A172 (cell line): Measurements from ENCODE around the gene ANKRD16. TPM values are rescaled to one million over a fixed set of nuclear protein-coding genes. Genes with fewer than 3 reads are reported as not detected.
"Not testable (repeated sequence)": the region's sequence is repeated elsewhere in the genome, so short reads cannot be mapped to it uniquely, and the experiment has no call there.

Experiments used
- DNase-seq: peaks from one replicate; pipeline ENCODE4 v3.0.0-alpha.2; 2015; ENCODE audit warnings: low spot score
- total RNA-seq: library from RNA; depleted of rRNA; stranded (reverse); fragments of >200 nt; shearing (Covaris generic); gene quantifications from 2 replicates; pipeline ENCODE4 v1.2.3, GENCODE V29; 2014

Gene ANKRD16
- total RNA-seq, 1 experiment from 2014 or later = 14.6 TPM

DNA sequence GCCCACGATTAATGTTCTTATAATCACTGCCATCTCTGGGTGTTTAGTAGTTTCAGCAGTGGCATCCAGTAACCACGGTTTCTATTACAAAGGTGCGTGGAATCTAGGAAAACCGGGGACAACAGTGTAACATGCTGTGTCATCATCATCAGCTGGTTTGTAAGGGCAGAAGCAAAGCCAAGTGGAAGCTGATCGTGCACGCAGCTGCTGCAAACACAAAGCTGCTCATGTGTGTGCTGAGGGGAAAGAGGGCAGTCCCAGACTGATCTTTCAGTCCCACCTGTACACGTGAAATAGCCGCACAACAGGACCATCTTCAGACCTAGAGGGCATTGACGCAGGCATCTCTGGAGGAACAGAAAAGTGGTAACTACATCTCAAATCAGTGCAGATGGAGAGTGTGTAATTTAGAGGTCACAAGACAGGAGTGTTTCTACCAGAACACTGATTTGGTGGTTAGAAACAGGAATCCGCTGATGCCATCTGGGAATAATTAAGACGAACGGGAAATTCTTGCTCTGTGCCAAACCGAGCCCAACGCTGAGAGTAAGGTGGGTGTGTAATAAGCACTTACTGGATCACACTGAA is 13.4 kb downstream of the ANKRD16 start:
- DNase-seq = peak; percentile 79

DNA sequence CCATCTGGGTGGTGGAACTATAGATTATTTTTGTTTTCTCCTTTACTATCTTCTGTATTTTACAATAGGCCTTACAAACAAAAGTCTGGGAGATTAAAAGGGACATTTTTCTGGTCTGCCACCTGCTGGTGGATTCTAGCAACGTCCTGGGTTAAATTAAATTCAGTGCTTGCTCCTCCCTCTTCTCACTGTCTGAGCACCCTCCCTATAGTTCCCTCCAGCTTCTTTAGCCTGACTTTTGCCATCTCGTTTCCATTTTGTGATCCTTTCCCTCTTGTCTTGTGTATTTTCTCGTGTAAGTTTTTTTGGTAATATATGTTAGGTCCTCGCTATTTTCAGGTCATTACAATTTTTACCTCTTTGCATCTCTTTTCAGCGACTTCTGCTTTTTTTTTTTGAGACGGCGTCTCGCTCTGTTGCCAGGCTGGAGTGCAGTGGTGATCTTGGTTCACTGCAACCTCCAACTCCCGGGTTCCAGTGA is 16.1 kb downstream of the ANKRD16 start:
- DNase-seq = peak; percentile 87

DNA sequence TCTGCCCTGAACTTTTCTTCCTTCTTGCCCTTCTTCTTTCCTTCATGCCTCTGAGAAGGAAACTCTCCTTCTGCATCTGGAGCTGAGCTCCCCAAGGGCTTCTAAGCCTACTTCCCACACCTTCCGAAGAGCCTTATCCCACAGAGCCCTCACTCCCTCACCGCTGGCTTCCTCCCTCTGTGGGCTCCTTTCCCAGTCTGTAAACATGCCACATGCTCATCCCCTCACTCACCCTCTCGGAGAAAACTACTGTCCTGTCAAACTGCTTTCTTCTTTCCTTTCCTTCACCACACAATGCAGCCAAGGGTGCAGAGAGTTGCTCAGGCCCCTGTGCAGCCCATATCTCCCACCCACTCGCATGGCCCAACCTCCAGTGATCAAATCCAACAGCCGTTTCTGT is 18.1 kb downstream of the ANKRD16 start:
- DNase-seq = no peak

DNA sequence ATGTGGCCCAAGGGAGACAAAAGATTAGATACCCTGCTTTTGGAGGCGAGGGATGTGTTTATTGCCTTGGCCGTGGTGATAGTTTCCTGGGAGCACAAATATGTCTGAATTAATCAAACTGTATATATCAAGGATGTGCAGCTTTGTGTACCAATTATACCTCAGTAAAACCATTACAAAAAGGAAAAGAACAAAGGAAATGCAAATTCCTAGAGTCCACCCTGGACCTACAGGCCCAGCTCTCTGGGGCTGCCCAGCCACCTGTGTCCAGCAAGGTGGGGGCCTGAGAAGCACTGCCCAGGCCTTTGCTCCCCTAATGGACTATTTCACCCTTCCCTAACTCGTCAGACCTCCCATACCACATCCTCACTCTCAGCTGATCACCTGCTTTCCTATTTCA is 20.5 kb downstream of the ANKRD16 start:
- DNase-seq = no peak

DNA sequence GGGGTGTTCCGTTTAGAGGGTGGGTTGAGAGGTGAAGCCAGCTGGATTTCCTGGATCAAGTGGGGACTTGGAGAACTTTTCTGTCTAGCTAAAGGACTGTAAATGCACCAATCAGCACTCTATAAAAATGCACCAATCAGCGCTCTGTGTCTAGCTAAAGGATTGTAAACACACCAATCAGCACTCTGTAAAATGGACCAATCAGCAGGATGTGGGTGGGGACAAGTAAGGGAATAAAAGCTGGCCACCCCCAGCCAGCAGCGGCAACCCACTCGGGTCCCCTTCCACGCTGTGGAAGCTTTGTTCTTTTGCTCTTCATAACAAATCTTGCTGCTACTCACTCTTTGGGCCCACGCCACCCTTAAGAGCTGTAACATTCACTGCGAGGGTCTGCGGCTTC is 21.3 kb downstream of the ANKRD16 start:
- DNase-seq = not testable (repeated sequence)

DNA sequence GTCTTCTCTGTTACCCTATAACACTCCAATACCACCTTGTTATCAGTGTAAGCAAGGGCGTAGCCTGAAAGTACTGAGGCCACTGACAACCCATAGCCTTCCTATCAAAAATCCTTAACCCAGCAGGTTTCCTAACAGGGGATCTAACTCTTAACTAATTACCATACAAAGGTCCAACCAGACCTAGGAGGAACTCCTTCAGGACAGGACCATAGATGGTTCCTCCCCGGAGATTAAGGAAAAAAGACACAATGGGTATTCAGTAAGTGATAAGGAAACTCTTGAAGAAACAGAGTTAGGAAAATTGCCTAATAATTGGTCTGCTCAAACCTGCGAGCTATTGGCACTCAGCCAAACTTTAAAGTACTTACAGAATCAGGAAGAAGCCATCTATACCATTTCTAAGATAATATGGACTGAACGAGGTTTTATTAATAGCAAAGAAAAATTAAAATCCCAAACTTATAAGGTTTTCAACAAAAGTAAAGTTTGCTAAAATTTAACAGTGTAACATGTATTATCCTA is 22.5 kb downstream of the ANKRD16 start:
- DNase-seq = not testable (repeated sequence)

DNA sequence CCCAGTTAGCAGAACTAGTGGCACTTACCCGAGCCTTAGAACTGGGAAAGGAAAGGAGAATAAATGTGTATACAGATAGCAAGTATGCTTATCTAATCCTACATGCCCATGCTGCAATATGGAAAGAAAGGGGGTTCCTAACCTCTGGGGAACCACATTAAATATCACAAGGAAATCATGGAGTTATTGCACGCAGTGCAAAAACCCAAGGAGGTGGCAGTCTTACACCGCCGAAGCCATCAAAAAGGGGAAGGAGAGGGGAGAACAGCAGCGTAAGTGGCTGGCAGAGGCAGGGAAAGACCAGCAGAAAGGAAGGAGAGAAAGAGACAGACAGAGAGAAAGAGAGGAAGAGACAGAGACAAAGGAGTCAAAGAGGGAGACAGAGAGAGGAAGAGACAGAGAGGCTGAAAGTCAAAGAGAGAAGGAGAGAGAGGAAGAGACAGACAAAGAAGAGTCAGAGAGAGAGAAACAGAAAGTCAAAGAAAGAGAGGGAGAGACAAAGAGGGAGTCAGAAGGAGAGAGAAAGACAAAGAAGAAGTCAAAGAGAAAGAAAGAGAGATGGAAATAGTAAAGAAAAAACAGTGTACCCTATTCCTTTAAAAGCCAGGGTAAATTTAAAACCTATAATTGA is 23.1 kb downstream of the ANKRD16 start:
- not testable (repeated sequence) for DNase-seq

DNA sequence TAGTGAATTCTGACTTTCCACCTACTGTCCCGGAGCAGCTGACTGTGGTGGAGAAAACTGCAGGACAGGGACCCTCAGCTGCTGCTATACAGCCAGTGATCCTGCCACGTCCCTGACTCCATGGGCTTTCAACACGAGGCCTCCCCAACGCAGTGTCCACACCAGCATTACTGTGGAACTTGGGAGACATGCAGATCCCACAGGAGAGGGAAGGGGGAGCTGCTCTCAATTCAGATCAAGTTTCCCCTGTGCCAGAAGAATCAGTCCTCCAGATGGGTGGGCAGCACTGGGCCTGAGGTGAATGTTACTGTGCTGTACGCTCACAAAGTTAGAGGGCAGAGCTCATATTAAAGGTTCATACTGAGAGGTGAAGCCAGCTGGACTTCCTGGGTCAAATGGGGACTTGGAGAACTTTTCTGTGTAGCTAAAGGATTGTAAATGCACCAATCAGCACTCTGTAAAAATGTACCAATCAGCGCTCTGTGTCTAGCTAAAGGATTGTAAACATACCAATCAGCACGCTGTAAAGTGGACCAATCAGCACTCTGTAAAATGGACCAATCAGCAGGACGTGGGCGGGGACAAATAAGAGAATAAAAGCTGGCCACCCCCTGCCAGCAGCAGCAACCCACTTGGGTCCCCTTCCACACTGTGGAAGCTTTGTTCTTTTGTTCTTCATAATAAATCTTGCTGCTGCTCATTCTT is 26.6 kb downstream of the ANKRD16 start:
- not testable (repeated sequence) for DNase-seq

DNA sequence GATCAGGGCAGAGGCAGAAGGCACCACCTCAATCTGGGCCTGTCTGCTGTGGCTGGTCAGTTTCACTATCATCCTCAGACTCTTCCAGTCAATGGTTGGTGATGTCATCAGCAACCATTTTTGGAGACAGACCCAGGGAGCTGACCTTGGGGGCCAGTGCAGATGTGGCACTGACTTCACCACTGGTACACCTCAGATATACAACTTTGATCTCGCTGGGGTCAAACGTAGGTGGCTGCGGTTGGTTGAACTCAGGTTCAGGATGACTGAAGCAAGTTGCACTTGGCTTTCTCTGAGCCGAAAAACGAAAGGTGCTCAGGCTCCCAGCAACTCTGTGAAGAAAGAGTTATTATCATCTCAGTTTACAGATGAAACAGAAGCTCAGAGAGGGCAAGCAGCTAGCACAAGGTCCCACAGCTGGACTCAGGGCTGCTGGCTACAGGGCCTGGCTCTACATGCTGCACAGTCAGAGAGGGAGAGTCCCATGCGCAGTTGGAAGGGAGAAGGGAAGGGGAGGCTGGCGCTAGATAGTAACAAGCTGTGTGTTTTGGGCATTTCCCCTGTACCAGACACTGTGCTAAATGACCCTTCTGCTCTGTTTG is 27.2 kb downstream of the ANKRD16 start:
- DNase-seq = no peak

DNA sequence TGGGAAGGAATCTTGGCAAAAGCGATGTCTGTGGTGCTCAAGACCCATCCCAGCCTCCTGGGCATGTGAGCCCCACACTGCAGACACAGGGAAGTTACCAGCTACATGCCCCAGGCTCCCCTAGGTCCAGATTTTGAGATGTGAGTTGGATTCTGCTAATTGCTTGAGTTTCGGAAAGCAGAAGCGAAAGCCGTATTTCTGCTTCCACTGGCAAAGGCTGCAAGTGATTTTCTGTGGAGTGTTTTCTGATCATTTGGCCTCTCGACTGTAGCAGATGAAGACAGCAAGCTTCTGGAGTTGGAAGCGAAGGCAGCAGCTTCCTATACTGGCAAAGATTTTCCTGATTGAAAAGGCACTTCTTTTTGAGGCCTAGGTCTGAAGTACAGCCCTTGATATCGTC is 29.6 kb downstream of the ANKRD16 start:
- DNase-seq = no peak

DNA sequence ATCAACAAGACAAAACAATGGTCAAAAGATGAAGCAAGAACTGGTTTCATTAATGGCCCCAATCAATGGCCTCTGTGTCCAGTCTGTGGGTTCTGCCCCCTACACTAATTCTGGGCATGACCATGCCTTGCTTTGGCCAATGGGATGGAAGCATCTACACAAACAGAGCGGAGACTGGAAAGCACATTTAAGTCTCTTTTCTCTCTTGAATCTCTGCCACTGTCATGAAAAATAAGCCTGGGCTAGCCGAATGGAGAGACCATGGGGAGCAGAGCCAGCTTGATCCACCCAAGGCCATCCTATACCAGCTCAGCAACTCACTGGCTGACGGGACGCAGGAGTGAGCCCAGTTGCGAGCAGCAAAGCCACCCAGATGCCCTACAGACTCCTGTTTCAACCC is 30.9 kb downstream of the ANKRD16 start:
- DNase-seq = no peak

DNA sequence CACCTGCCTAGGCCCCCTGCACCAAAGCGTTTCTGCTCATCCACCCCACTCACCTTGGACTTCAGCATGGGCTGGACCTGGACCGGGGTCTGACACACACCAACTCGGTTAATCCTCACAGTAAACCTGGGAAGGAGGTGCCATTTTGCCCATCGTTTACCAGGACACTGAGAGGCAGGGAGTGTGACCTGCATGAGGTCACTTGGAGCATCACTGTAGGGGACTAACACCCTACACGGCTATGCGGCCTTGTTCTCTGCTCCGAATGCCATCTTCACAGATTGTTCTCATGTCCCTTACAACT is 33.0 kb downstream of the ANKRD16 start:
- DNase-seq = no peak

DNA sequence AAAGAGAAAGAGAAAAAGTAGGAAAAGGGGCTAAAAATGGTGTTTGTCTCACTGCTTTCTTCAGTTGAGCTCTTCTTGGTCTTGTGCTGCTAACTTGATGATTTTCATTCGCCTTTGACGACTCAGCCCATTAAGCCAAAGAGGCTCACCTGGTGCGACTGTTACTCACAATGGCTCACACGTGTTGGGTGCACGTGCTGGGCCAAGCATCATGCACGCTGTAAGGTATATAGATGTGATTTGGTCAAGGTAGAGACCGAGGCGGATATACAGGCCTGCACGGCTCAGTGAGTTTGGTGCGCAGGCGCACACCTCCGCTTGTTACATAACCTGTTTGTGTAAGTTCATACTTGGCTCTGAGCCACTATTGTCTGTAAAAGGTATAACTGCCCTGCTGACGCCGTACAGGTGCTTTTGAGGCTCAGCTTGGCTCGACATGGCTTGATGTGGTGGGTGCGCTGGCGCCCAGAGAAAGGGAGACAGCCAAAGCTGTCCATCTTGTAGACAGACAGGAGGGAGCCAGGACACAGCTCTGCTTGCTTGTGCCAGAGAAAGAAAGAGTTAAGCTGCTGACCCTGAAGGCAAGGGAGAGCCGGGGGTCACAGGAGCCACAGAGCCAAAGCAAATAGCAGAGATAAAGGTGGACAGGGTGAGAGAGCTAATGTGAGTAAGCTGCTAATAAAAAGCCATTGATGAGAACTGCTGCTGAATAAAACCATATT is 33.6 kb downstream of the ANKRD16 start:
- no peak for DNase-seq

DNA sequence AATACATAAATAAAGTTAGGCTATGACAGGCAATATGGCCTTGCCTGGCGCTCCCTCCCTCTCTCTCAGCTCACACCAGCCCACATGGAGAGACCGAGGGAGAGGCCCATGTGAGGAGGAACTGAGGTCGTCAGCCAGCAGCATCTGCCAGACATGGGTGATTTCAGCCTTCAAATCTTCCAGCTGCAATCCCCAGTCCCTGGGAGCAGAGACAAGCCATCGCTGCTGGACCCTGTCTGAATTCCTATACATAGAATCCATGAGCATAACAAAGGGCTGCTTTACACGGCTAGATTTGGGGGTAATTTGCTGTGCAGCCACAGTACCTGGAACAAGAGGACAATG is 35.6 kb downstream of the ANKRD16 start:
- DNase-seq = no peak

DNA sequence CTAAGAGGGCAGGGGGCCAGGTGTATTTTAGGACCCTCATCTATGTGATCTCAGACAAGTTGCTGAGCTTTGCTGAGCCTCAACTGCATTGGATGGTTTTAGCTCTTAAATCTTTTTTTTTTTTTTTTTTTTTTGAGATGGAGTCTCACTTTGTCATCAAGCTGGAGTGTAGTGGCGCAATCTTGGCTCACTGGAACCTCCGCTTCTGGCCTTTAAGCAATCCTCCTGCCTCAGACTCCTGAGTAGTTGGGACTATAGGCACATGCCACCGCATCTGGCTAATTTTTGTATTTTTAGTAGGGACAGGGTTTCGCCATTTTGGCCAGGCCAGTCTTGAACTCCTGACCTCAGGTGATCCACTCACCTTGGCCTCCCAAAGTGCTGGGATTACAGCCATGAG is 43.0 kb downstream of the ANKRD16 start:
- not testable (repeated sequence) for DNase-seq

DNA sequence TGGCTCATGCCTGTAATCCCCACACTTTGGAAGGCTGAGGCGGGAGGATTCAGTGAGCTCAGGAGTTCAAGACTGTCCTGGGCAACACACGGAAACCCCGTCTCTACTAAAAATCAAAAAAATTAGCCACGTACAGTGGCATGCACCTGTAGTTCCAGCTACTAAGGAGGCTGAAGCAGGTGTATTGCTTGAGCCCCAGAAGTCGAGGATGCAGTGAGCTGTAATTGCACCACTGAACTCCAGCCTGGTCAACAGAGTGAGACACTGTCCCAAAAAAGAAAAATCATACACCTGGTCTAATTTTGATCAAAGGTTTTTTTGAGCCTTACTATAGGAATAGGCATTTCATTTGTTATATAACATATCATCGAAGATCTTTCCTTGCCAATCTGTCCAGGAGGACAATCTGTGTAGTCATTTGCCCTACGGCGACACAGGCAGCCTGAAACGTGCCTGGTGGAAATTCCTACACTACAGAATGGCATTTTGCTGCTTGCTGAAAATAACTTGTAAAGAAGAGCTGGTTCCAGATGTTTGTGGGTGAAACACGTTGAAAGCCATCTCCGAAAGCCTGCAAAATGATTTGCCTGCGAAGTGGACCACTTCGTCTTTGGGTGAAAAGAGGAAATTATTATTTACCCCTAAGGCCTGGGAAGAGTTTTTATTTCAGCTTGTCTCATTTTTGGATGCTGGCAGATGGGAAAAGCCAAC is 45.2 kb downstream of the ANKRD16 start:
- DNase-seq = no peak

DNA sequence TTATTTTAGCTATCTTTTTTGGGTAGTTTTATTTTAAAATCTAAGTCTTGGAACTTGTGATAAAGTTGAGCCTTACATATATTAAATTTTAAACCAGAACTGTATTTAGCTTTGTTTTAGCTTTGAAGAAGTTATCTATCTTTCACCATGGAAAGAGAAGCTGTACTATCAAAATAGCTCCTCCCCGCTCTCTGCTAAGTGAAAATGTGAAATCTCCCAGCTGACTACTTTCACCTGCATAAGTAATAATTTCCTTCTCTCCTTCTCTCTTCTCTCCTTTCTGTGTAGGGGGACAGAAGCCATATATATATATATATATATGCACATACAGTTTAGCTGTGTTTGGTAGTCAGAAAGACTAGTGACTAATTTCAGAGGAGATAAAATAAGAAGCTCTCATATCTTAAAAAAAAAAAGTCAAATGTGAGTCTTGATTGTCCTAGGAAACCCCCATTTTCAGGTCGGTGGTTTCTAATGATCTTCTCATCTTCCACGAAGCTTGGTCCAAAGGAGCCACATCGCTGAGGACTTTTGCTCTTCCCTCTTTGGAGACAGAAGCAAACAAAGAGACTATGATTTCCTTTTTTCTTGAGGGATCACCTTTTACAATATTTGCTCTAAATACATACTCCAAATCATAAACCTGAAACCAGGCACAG is 45.9 kb downstream of the ANKRD16 start:
- DNase-seq = no peak

DNA sequence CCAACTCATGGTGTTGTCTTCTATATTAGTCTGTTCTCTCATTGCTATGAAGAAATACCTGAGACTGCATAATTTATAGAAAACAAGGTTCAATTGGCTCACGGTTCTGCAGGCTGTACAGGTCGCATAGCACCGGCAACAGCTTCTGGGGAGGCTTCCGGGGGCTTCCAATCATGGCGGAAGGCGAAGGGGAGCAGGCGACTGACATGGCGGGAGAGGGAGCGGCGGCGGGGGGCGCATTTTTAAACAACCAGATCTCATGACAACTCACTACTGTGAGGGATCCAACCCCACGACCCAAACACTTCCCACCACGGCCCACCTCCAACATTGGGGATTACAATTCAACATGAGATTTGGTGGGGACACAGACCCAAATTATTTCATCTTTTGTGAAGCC is 47.7 kb downstream of the ANKRD16 start:
- DNase-seq = no peak

DNA sequence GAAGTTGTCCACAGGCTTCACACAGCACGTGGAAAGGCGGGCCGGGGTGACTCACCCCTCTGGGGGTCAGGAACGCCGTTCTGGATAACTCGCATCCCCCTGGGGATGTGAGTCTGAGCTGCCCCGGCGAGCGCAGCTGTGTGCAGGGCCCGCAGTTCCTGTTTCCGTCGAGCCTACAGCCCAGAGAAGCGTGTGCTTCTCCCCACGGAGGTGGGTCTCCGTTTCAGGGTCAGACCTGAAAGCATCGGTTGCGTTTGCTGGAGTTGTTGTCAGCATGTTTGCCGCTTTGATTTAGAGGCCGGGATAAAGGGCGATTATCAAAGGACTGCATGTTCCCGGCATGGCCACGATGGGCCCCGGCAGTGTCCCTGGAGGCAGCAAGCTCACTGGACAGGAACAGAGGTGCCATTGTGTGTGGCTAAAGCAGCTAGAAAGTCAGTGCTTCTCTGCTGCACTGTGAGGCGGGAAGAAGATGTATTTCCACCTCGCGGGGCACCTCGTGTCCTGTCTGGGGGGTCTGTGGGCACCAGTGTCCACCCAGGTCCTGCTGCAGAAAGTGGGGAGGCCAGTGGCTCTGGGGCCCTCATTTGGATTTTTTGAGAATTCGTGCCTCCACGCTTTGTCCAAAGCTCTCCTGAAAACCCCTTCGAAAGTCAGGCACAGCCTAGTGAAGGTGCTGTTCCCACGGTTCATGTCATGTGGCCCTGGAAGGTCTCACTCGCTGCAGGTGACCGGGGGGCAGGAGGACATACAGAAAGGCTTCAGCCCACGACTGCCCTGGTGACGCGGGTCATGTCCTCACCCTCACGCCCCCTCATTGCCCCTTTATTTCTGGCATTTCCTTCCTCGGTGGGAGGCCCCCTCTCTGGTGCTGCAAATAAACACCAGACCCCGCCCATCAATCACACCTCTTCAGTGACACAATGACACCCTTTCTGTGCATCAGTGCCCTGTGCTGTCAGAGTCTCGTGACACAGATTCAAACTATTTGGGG is 49.1 kb downstream of the ANKRD16 start:
- no peak for DNase-seq

DNA sequence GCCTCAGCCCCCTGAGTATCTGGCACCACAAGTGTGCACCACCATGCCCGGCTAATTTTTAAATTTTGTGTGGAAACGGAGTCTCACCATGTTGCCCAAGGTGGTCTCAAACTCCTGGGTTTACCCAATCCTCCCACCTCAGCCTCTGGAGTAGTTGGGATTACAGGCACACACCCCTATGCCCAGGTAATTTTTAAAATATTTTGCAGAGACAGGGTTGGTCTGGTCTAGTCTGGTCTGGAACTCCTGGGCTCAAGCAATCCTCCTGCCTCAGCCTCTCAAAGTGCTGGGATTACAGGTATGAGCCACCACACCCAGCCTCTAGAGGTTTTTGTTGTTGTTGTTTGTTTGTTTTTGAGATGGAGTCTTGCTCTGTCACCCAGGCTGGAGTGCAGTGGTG is 53.5 kb downstream of the ANKRD16 start:
- DNase-seq = not testable (repeated sequence)
